Esophagus squamous epithelium (tissue), 5 donors: ENCODE data around the gene SMLR1. TPM values are rescaled to one million over a fixed set of nuclear protein-coding genes. Genes with fewer than 3 reads are reported as not detected.

ENCODE experiments used
- DNase-seq: peaks from one replicate; lab custom pipeline; 2025; lab: John Stamatoyannopoulos, UW
- H3K27ac ChIP-seq, 4 donors: fragments of 200-600 bp; sonication (generic); one replicate each; pipeline ENCODE4 v1.5.1; 2016 to 2019; ENCODE audit warnings: mild to moderate bottlenecking in 1 of 4
- H3K27me3 ChIP-seq, 4 donors: fragments of 200-600 bp; sonication (generic); 1 replicate in 3 of 4; 2 replicates in 1 of 4; pipeline versions ENCODE4 v1.5.1 to v1.6.0; 2017 to 2021; ENCODE audit warnings: antibody characterized with exemption in 1 of 4
- H3K36me3 ChIP-seq, 3 donors: fragments of 200-600 bp; sonication (generic); one replicate each; pipeline ENCODE4 v1.5.1; 2016 to 2019
- H3K4me1 ChIP-seq, 3 donors: fragments of 200-600 bp; sonication (generic); one replicate each; pipeline ENCODE4 v1.5.1; 2017 to 2019
- H3K4me3 ChIP-seq, 4 donors: fragments of 200-600 bp; sonication (generic); 1 replicate in 3 of 4; 2 replicates in 1 of 4; pipeline ENCODE4 v1.5.1; 2016 to 2019; ENCODE audit warnings: mild to moderate bottlenecking in 2 of 4, moderate library complexity in 1 of 4
- H3K9me3 ChIP-seq, 3 donors: fragments of 200-600 bp; sonication (generic); one replicate each; pipeline ENCODE4 v1.5.1; 2016 to 2019
- CTCF ChIP-seq, 6 experiments: fragments of 450-650 bp in 4 of 6; fragments of 200-600 bp in 2 of 6; sonication (generic) in 2 of 6; IDR thresholded peaks; one replicate each; pipeline ENCODE4 v1.5.1; 2016 to 2019; ENCODE audit warnings: antibody characterized with exemption in 6 of 6, mild to moderate bottlenecking in 4 of 6, moderate library complexity in 4 of 6
- POLR2A ChIP-seq, 4 donors: fragments of 450-650 bp; IDR thresholded peaks; one replicate each; pipeline ENCODE4 v1.6.1; 2017; ENCODE audit warnings: antibody characterized with exemption in 4 of 4, mild to moderate bottlenecking in 4 of 4, moderate library complexity in 3 of 4
- WGBS, 2 donors: methylation state at CpG; one replicate each; pipeline ENCODE4 v1.1.5; 2018; 5-methylcytosine and 5-hydroxymethylcytosine counted together
- intact Hi-C: fragments of 100-400 bp; cut with DNase I; formaldehyde crosslinking; loops from one replicate; pipeline ENCODE4 v1.15.0; 2022
- total RNA-seq, 4 donors: library from RNA; depleted of rRNA; stranded (reverse); fragments of >200 nt; gene quantifications; one replicate each; pipeline ENCODE4 v1.1.0, GENCODE V29; 2016
- donor health status: DM: yes; HTN: yes; CAD: no.

SMLR1 gene
- total RNA-seq, 4 donors from 2014 or later, result not detected

GRCh38 chr6:130839379-130839778 lies 12.2 kb downstream of the SMLR1 start:
- TF ChIP-seq POLR2A (IDR thresholded peaks at IDR 0.05), result no peak
- TF ChIP-seq CTCF (IDR thresholded peaks at IDR 0.05), result no peak
- Histone ChIP-seq H3K36me3 (no peaks in the 10 kb centered on the region), H3K4me3 (no peak overlapping the region), H3K27me3 (no peaks in the 10 kb centered on the region), H3K4me1 (no peaks in the 10 kb centered on the region), H3K9me3 (no peaks in the 10 kb centered on the region), H3K27ac (no peak overlapping the region)
- DNase-seq, result no peak
- whole genome bisulfite sequencing, 2 donors, result 91 to 96% methylated on average over 2 of the region's 2 CpGs
- intact Hi-C loops, result no loop called here

- H3K27me3 ChIP-seq, result no peaks in the 10 kb centered on the region
- no peaks in the 10 kb centered on the region for H3K4me1 ChIP-seq
- H3K36me3 ChIP-seq, result no peaks in the 10 kb centered on the region
- intact Hi-C loops, result no loop called here
- H3K9me3 ChIP-seq, result no peaks in the 10 kb centered on the region
- no peak for DNase-seq
- H3K27ac ChIP-seq, result no peak overlapping the region
- TF ChIP-seq POLR2A (IDR thresholded peaks at IDR 0.05), result no peak
- no peak for TF ChIP-seq CTCF (IDR thresholded peaks at IDR 0.05)
- 91 to 94% methylated on average over 2 of the region's 2 CpGs for WGBS, 2 donors
- no peak overlapping the region for H3K4me3 ChIP-seq
Measured at GRCh38 chr6:130840050-130840449, 12.8 kb downstream of the SMLR1 start.

- H3K27me3 ChIP-seq, result no peaks in the 10 kb centered on the region
- TF ChIP-seq CTCF (IDR thresholded peaks at IDR 0.05) (no peak), POLR2A (IDR thresholded peaks at IDR 0.05) (no peak)
- no peak for DNase-seq
- H3K4me3 ChIP-seq, result no peak overlapping the region
- no peak overlapping the region for H3K27ac ChIP-seq
- intact Hi-C loops, result no loop called here
- no peaks in the 10 kb centered on the region for H3K9me3 ChIP-seq
- H3K4me1 ChIP-seq, result no peaks in the 10 kb centered on the region
- no peaks in the 10 kb centered on the region for H3K36me3 ChIP-seq
- WGBS, 2 donors, result 65 to 74% methylated on average over 4 of the region's 4 CpGs
Measured at GRCh38 chr6:130841128-130841728, 14.0 kb downstream of the SMLR1 start.

GRCh38 chr6:130843575-130844320 lies 16.5 kb downstream of the SMLR1 start:
- DNase-seq, result no peak
- intact Hi-C loops, result no loop called here
- no peaks in the 10 kb centered on the region for H3K27me3 ChIP-seq
- no peak overlapping the region for H3K4me3 ChIP-seq
- H3K36me3 ChIP-seq, result no peaks in the 10 kb centered on the region
- WGBS, 2 donors, result 65 to 75% methylated on average over 3 of the region's 3 CpGs
- no peaks in the 10 kb centered on the region for H3K9me3 ChIP-seq
- no peak overlapping the region for H3K27ac ChIP-seq
- TF ChIP-seq CTCF (IDR thresholded peaks at IDR 0.05) (peak in 4 of 6 experiments; percentile 20 to 55 (median 28)), POLR2A (IDR thresholded peaks at IDR 0.05) (no peak)
- no peaks in the 10 kb centered on the region for H3K4me1 ChIP-seq

- no peaks in the 10 kb centered on the region for H3K27me3 ChIP-seq
- whole genome bisulfite sequencing, 2 donors, result 84 to 85% methylated on average over 1 of the region's 1 CpG
- H3K4me3 ChIP-seq, result no peak overlapping the region
- H3K36me3 ChIP-seq, result no peaks in the 10 kb centered on the region
- no peaks in the 10 kb centered on the region for H3K9me3 ChIP-seq
- DNase-seq, result no peak
- H3K4me1 ChIP-seq, result no peaks in the 10 kb centered on the region
- no peak overlapping the region for H3K27ac ChIP-seq
- TF ChIP-seq CTCF (IDR thresholded peaks at IDR 0.05) (no peak), POLR2A (IDR thresholded peaks at IDR 0.05) (no peak)
- intact Hi-C loops, result no loop called here
Measured at GRCh38 chr6:130846501-130846900, 19.3 kb downstream of the SMLR1 start.
